ENCODE measurements around the gene NDUFS5.
A peak's percentile ranks its signal among the peaks of the same experiment; 100 is the strongest.
"Not testable (repeated sequence)": the region's sequence is repeated elsewhere in the genome, so short reads cannot be mapped to it uniquely, and the experiment has no call there.

NDUFS5 gene

GRCh38 chr1:39026051-39026865 is at the start of gene NDUFS5:
NDUFS5 (plus strand) TSS chr1:39026350; CDS start chr1:39028725, 2,375 bp downstream.
- peak; percentile 82 for DNase-seq (ENCODE audit: low spot score)

- DNase-seq (ENCODE audit: low spot score), result not testable (repeated sequence)
These were observed 48.5 kb upstream of the NDUFS5 start for GRCh38 chr1:38977399-38978244.

GRCh38 chr1:38978245-38978542 is 48.0 kb upstream of the NDUFS5 start:
- DNase-seq (ENCODE audit: low spot score), result not testable (repeated sequence)

GRCh38 chr1:38979380-38979779 is 46.8 kb upstream of the NDUFS5 start:
- not testable (repeated sequence) for DNase-seq (ENCODE audit: low spot score)

- DNase-seq (ENCODE audit: low spot score), result no peak
These were observed 36.2 kb upstream of the NDUFS5 start for GRCh38 chr1:38989979-38990378.

GRCh38 chr1:38990386-38990737 is 35.8 kb upstream of the NDUFS5 start:
- peak; percentile 14 for DNase-seq (ENCODE audit: low spot score)

- peak; percentile 99 for DNase-seq (ENCODE audit: low spot score)
These were observed 35.2 kb upstream of the NDUFS5 start, which contains the start of gene AKIRIN1 for GRCh38 chr1:38990738-38991637. AKIRIN1 (plus strand) TSS chr1:38991276; CDS start chr1:38991381, 105 bp downstream.

GRCh38 chr1:38991638-38992411 is 34.3 kb upstream of the NDUFS5 start:
- peak; percentile 61 for DNase-seq (ENCODE audit: low spot score)

GRCh38 chr1:38992412-38993111 is 33.6 kb upstream of the NDUFS5 start:
- no peak for DNase-seq (ENCODE audit: low spot score)

- no peak for DNase-seq (ENCODE audit: low spot score)
These were observed 32.0 kb upstream of the NDUFS5 start for GRCh38 chr1:38994196-38994595.

GRCh38 chr1:38997034-38997900 is 28.9 kb upstream of the NDUFS5 start:
- DNase-seq (ENCODE audit: low spot score), result no peak

GRCh38 chr1:38997901-38998190 is 28.3 kb upstream of the NDUFS5 start:
- DNase-seq (ENCODE audit: low spot score), result no peak

- peak; percentile 14 for DNase-seq (ENCODE audit: low spot score)
These were observed 24.4 kb upstream of the NDUFS5 start for GRCh38 chr1:39001516-39002421.

- DNase-seq (ENCODE audit: low spot score), result no peak
These were observed 22.9 kb upstream of the NDUFS5 start for GRCh38 chr1:39003281-39003680.

GRCh38 chr1:39003794-39004193 is 22.4 kb upstream of the NDUFS5 start:
- no peak for DNase-seq (ENCODE audit: low spot score)

- DNase-seq (ENCODE audit: low spot score), result no peak
These were observed 19.9 kb upstream of the NDUFS5 start for GRCh38 chr1:39006287-39006686.

GRCh38 chr1:39006726-39007645 is 19.2 kb upstream of the NDUFS5 start:
- DNase-seq (ENCODE audit: low spot score), result no peak

GRCh38 chr1:39014956-39015355 is 11.2 kb upstream of the NDUFS5 start:
- not testable (repeated sequence) for DNase-seq (ENCODE audit: low spot score)
